GM19193 (cell line): ENCODE data around the gene GSTT4.

Experiments
- POLR2A ChIP-seq: IDR thresholded peaks from 4 replicates; pipeline ENCODE4 v1.6.1; 2011; ENCODE audit not compliant: insufficient read depth, insufficient read length; ENCODE audit errors: extremely low read depth

GSTT4 gene

DNA sequence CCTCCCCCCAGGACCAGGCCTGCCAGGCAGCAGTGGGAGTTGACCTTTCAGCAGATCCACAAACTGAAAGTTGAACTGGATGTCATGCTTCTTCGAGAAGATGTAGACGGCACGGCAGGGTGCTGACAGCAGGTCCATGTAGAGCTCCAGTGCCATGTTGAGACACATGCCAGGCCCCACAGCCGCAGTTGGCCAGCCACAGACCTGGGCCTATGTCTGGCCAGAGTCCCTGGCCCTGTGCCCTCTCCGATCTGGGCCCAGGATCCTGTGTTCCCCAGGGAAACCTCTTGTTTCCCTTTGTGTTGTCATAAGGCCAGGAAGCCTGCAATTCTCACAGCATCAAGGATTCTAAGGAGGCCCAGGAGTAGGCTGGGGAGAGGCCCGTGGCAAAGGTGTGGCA is at the start of gene GSTT4:
Gene GSTT4, minus strand, starts transcription at position 253 of the 400 bp plus-strand sequence. Its CDS starts 97 bp downstream, at position 156.
- no peak for TF ChIP-seq POLR2A

DNA sequence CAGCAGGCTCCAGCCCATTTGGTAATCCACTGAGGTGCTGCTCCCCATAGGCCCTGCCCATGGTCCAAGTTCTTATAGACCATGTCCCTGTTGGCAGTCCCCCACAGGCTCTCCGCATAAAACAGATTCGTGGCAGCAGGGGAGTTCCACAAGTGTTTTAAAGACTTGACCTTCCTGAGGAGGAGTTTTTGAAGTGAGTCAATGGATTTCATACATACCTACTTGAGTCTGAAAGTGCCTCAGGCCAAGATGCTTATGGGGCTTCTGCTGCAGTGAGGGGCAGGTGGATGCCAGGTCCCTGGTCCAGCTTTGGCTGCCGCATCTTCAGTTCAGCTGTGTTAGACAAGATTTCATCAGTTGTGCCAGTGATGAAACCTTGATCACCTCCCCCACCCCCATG is 49.1 kb upstream of the GSTT4 start:
- TF ChIP-seq POLR2A, result no peak

DNA sequence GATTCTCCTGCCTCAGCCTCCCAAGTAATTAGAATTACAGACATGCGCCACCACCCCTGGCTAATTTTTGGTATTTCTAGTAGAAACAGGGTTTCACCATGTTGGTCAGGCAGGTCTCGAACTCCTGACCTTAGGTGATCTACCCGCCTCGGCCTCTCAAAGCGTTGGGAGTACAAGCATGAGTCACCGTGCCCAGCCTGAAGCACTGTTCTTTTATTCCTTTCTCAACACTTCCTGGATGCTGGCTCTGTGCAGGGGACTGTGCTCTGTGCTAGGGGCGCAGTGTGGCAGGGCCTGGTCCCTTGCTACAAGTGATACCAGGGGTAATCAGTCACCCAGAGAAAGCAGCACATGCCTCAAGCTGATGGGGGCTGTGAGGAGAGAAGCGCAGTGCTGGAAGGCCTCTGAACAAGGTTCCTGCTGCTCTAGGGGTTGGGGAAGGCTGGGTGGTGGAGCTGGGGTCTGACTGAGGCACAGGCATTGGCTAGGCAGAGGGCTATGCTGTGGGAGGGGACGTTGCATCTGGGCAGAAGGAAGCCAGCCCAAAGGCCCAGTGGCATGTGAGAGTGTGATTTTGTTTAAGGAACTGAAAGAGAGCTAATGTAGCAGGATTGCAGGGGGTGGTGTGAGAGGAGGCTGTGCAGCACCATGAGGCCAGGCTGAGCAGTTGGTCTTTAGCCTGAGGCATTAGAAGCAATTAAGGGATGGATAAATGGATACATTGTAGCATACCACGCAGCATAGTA is 48.4 kb upstream of the GSTT4 start:
- TF ChIP-seq POLR2A, result no peak

DNA sequence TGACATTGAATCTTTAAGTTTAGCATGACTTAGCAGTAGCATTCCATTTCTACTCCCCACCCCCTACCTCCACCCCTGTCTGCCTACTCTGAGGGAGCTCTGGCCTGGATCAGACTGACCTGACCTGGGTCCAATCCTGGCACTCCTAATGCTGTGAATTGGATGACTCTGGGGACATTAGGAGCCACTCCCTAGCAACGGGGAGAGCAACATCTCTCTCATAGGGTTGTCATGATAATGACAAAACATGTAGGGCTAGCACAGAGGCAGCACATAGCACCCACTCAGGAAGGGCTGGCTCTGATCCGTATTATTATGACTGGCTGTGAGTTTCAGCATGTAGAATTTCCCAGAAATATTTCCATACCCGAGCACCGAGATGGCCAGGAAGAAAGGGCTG is 46.3 kb upstream of the GSTT4 start:
- no peak for TF ChIP-seq POLR2A

DNA sequence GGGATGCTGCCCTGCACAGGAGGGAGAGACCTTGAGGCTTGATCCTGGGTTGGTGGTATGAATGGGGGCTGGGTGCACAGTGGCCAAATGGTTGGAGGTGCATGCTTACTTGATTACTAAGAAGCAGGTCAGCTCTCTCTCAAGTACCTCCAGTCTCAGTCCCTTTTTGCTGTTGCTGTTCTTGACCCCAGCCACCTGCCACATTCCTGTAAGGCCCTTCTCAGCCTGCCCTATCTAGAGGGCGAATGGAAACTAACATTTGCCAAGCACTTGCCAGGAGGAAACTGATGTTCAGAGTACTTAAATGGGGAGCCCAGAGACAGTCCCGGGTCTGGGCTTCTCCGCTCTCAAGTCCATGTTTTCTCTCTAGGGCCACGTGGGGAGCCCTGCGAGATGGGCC is 45.8 kb upstream of the GSTT4 start:
- TF ChIP-seq POLR2A, result no peak

DNA sequence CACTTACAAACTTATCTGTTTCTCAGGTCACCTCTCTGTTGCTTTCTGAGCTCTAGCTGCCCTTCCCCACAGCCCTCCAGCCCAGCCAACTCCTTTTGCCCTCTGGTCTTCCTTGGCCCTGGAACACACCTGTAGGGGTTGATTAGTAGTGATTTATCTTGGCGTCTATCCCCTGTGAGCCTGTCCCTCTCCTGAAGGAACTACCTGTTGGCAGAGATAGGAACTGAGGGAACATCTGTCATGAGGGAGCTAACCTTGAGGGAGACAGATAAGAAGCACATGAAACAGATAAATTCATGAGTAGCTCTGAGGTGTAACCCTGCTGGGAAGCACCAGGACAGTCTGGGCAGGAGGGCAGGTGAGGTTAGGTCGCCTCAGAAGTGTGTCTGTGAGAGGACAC is 44.7 kb upstream of the GSTT4 start:
- TF ChIP-seq POLR2A, result no peak

DNA sequence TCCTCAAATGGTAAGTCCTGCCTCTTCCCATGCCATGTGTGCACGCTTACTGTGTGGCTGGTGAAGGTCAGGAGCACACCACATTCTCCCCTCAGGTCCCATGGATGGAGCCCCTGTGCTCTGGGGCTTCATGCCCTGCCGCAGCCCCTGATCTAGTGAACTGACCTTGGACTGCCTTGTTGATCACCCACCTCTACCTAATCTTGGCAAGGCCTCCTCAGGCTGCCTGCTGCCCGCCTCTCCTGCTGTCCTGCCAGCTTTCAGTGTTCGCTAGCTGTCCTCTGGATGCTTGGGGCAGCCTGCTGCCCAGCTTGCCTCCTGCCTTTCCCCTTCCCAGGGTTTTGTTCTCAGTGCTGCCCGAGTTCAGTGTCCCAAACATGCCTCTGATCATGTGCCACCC is 44.0 kb upstream of the GSTT4 start:
- TF ChIP-seq POLR2A, result no peak

DNA sequence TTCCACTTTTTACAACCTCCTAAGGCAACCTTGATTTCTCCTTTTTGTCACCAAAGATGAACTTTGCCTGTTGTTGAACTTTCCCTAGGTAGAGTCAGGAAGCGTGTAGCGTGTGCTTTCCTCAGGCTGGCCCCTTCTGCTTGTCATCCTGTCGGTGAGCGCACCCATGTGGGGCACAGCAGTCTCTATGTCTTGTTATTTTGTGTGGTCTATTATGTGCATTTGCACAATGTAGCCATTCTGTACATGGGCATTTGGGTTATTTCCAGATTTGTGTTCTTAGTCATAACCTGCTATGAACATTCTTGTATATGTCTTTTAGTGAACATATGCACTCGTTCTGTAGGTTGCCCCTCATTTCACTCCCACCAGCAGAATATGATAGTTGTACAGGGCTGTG is 40.8 kb upstream of the GSTT4 start:
- no peak for TF ChIP-seq POLR2A

DNA sequence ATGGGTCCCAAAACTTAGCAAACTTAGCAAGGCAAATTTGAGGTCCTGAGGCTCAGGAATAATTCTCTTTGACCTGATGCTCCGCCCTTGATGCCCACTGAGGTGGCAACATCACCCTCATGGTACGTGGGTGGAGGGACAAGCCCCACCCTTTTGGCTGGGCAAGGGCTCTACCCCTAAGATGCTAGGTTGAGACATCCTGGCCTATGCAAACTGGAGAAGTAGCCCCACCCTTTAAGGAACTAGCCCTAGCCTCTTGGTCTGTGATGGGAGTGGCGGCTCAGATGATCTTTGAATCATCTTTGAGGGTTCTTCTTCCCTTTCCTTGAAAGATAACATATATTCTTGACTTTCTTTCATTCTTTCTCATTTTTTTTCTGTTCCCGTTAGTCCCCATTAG is 38.7 kb upstream of the GSTT4 start:
- TF ChIP-seq POLR2A, result no peak

DNA sequence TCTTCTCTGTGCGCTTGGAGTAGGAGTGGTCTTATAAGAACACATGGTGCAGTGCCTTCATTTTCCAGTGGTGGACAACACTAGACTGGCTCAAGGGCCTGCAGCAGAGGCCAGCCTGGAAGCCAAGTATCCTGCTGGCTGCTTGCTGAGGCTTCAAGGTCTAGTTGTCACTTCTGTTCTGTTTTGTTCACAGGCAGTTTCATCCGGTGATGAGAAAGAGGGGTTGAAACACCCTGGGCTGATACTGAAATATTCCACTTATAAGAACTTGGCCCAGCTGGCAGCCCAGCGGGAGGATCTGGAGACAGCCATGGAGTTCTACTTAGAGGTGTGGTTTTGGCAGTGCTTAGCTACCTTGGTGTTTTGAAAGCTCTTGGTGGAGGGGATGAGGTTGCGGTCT is 35.7 kb upstream of the GSTT4 start:
- TF ChIP-seq POLR2A, result no peak

DNA sequence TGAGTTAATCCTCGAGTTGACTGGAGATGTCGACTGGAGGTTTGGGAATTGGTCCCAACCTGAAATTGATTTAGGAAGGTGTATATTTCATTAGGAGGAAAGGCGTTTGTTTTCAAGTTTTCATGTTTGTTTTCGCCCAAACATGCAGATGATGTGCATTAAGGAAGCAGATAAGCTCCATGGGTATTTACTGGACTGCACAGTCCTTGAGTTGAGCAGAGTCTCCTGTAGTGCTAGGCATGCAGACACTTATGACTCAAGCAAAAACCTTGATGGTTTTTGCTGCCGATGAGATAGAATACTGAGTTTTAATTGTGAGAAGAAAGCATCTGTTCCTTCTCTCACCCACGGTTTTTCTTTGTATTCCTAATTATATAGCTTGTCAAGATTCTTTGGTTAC is 33.8 kb upstream of the GSTT4 start:
- TF ChIP-seq POLR2A, result no peak

DNA sequence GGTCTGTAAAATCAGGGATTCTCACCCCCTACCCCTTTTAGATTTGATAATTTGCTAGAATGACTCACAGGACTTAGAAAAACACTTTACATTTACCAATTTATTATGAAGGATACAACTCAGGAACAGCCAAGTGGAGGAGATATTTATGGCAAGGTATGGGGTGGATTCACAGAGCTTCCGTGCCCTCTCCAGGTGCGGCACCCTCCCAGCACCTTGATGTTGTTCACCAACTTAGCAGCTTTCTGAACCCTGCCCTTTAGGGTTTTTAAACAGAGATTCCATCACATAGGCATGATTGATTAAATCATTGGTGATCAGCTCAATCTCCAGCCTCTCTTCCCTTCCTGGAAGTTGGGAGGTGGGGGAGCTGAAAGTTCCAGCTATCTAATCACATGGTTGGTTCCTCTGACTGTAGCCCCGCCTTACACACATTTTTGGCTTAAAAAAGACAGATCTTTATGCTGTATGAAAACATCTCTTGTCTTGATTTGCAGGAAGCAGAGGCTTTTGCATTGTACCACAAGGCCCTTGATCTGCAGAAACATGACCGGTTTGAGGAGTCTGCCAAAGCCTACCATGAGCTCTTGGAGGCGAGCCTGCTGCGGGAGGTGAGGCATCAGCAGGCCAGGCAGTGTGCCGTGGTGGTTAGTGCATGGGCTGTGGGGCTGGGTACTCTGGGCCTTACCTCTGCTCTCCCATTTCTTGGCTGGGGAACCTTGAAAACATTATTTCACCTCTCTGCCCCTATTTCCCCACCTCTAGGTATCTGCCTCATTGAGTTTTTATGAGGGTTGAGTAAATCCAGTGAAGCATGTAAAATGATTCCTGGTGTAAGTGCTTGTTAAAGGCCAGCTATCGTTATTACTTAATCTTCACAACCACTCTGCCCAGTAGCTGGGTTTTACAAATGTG is 32.9 kb upstream of the GSTT4 start:
- TF ChIP-seq POLR2A, result no peak

DNA sequence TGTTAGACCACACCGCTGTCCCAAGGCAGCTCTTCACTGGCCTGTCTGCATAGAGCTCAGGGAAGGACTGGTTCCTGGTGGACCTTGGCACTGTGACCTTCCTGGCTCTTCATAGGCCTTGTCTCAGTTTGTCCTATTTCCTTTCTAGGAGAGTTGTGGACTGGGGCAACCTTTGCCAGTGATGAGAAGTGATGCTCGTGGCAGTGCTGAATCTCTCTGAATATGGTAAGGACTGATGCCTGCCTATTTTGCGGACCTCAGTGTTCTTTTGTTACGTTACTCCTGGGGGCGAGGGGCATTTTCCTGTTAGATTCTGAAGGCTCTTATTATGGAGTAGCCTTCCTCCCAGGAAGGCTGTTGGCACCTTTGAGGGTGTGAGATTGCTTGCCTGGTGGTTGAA is 30.0 kb upstream of the GSTT4 start:
- no peak for TF ChIP-seq POLR2A

DNA sequence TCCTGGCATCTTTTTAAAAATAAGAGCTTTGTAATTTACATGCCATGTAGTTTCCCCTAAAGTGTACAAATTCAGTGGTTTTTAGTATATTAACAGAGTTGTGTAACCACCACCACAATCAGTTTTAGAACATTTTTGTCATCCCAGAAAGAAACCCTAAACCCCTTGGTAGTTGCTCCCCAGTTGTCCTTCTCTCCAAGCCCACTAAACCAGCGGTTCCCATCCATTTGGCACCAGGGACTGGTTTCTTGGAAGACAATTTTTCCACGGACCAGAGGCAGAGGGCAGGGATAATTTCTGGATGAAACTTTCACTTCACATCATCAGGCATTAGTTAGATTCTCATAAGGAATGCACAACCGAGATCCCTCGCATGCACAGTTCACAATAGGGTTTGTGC is 28.5 kb upstream of the GSTT4 start:
- no peak for TF ChIP-seq POLR2A

DNA sequence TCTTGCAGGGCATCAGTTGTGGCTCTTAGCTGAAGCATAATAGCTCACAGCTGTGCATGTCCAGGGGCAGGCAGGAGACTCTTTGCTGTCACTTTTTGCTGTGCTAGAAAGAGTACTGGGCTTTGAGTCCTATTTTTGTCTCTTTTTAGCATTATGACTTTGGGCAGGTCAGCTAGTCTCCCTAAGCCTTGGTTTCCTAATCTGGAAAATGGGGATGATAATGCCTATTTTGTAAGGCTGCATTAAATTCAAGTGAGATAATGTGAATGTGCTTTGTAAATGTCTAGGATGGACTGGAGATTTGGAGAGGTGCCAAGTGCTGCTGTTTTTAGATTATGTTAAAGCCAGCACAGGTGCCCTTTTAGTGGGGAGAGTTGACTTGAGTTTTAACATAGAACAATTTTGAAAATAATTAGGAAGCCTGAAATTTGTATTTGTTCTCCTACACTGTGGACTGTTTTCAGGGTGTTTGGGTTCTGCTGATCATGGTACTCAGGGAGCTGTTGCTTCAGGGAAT is 25.0 kb upstream of the GSTT4 start:
- TF ChIP-seq POLR2A, result no peak

DNA sequence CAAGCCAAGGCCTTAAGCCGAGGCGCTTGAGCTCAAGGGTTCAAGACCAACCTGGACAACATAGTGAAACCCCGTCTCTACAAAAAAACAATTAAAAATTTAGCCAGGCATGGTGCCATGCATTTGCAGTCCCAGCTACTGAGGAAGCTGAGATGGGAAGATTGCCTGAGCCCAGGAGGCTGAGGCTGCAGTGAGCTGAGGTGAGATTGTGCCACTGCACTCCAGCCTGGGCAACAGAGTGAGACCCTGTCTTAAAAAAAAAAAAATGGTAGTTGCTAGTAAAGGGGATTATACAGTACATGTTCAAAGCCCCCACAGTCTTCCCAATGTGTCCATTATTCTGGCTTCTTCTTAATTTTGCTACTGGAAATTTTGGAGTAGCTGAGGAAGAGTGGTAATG is 24.1 kb upstream of the GSTT4 start:
- no peak for TF ChIP-seq POLR2A
